A673 (cell line): Measurements from ENCODE around the gene LETMD1.

ENCODE experiments used
- EZH2 ChIP-seq: fragments of 200-600 bp; sonication (generic); IDR thresholded peaks from 2 replicates; pipeline ENCODE4 v1.6.1; 2017; ENCODE audit warnings: borderline replicate concordance, low read depth, mild to moderate bottlenecking, mixed read lengths, antibody characterized with exemption, low read length; ENCODE audit not compliant: poor library complexity, severe bottlenecking
- TF ChIP-seq, protein P1 (sequence below): fragments of 300-800, 200-600 bp; sonication (generic); conservative IDR thresholded peaks from 2 replicates; pipeline ENCODE4 v1.5.1; 2017; ENCODE audit warnings: low read depth, mild to moderate bottlenecking, antibody characterized with exemption, low read length, moderate library complexity, mixed read lengths

DNA sequence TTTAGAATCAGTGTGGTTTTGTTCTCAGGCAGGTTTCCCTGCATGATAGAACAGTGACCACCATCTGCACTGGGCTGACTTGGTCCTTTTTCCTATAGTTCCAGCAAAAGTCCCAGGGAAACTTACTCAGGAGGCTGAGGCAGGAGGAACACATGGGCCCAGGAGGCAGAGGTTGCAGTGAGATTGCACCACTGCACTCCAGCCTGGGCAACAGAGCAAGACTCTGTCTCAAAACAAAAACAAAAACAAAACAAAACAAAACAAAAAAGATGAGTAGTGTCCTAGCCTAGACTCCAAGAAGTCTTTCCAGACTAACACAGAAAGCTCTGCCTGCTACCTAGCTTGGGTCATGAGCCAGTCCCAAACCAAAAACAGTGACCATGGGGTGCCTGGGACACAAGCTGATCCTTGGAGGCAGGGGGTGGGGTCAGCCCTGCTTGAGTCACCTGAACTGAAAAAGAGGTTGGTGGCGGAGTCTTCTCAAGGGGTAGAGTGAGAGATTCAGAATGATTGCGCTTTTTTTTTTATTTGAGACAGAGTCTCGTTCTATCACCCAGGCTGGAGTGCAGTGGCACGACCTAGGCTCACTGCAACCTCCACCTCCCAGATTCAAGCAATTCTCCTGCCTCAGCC lies 14.6 kb upstream of the LETMD1 start:
- TF ChIP-seq, protein P1, sequence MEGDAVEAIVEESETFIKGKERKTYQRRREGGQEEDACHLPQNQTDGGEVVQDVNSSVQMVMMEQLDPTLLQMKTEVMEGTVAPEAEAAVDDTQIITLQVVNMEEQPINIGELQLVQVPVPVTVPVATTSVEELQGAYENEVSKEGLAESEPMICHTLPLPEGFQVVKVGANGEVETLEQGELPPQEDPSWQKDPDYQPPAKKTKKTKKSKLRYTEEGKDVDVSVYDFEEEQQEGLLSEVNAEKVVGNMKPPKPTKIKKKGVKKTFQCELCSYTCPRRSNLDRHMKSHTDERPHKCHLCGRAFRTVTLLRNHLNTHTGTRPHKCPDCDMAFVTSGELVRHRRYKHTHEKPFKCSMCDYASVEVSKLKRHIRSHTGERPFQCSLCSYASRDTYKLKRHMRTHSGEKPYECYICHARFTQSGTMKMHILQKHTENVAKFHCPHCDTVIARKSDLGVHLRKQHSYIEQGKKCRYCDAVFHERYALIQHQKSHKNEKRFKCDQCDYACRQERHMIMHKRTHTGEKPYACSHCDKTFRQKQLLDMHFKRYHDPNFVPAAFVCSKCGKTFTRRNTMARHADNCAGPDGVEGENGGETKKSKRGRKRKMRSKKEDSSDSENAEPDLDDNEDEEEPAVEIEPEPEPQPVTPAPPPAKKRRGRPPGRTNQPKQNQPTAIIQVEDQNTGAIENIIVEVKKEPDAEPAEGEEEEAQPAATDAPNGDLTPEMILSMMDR = no peak
- no peak for TF ChIP-seq EZH2
